Effector CD4-positive, alpha-beta T cell (primary cell): ENCODE data around the gene RPL12.
"Not testable (repeated sequence)": the region's sequence is repeated elsewhere in the genome, so short reads cannot be mapped to it uniquely, and the experiment has no call there.

Experiments
- DNase-seq: peaks from one replicate; pipeline ENCODE4 v3.0.0-alpha.2; 2020

RPL12 gene

GRCh38 chr9:127467621-127468020, 16.4 kb upstream of the RPL12 start:
- DNase-seq: no peak

- DNase-seq: not testable (repeated sequence)
Measured at GRCh38 chr9:127466407-127466917, 15.3 kb upstream of the RPL12 start.

GRCh38 chr9:127463911-127464310, 12.7 kb upstream of the RPL12 start:
- no peak for DNase-seq

GRCh38 chr9:127463382-127463781, 12.2 kb upstream of the RPL12 start:
- DNase-seq: no peak

GRCh38 chr9:127458921-127459320, 7.7 kb upstream of the RPL12 start:
- DNase-seq: no peak

GRCh38 chr9:127457191-127457878, 6.1 kb upstream of the RPL12 start:
- no peak for DNase-seq

DNA sequence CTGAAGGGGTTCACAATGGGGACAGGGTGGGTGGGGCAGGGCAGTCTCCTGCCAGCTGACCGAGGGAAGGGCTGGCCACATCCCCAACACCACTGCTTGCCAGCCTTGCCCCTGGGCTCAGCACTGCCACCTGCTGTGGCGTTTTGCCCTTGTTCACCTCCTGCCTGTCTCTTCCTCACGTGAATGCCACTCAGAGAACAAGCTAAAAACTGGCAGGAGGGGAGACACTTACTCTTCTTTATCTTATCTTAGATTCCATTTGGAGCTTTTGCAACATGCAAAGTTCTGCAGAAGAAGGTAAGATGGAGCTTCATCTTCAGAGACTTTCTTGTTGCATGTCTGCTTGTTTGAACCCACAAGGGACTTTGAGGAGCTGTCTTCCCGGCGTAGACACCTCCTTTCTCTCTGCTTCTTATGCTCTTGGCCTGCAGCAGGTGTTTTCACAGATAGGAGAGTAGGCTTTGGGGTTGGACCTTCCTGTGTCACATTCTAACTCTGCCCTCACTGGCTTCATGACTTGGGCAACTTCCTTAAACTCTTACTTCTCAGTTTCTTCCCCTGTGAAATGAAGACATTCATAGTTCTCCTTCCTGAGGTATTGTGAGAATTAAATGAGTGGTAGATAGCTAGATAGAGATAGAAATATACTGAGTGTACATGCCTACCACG, 4.3 kb upstream of the RPL12 start:
- DNase-seq: no peak

DNA sequence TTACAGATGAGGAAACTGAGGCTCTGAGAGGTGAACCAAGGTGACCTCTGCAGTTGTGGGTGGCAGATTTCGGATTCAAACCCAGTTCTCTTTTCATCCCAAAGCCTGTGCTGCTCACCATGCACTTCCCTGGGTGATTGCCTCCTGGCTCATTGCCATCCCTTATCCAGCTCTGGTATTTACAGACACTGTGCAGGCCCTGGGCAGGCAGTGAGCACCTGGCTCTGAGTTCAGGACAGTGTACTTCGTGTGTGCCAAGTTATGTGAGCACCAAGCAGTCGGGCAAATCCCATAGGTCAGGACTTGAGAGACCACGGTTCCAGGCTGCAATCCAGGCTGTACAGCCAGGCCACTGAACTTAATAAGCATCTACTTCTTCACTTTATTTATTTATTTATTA, 1.5 kb upstream of the RPL12 start:
- DNase-seq: no peak

- peak; percentile 25 for DNase-seq
Measured at GRCh38 chr9:127451858-127452656, 851 bp upstream of the RPL12 start.

GRCh38 chr9:127451608-127451857, 327 bp upstream of the RPL12 start:
- no peak for DNase-seq

DNA sequence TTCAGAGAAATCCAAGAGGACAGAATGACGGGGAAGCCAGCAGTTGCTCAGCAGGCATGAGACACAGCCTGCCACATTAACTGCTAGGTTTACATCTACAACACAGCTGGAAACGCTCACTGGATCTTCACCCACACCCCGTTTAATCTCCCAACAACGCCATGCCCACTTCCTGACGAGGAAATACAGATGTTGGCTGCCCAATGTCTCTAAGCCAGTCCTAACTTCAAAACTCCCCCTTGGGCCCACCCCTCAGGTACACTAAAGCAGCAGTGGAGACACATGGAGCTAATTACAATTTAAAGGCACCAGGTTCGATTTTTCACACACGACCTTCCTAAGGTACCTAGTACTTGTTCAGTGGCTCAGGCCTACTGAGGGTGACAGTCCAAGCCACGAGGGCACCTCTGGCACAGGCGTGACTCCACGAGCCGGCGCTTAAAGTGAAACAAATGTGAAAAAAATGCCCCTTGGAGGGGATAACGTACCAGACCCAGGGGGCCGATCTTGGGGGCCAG, 904 bp downstream of the RPL12 start:
- no peak for DNase-seq

DNA sequence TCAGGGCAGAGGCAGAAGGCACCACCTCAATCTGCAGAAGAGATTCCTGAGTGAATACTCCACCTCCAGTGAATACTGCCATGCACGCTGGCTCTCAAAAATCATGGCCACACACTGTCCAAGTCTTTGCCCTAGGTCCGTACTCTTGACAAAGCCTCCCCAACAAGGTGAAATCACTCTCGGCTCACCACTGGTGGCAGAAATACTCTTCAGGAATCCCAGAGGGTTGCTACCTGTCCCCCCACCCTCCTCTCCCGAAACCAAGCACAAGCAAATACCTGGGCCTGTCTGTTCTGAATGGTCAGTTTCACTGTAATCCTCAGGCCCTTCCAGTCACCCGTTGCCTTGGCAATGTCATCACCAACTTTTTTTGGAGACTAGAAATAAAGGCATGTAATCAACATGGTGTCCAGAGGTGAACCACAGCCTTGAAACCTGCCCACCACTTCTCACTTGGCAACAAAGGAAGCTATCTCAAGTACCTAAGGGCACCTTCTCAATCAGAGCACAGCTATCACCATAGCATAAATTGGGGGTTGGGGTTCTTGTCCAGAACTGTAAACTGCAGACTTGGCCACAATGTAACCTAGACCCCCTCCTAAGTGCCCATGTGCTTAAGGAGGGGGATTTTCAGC, 1.8 kb downstream of the RPL12 start:
- DNase-seq: no peak

GRCh38 chr9:127448112-127448805, 2.9 kb downstream of the RPL12 start:
- no peak for DNase-seq

- no peak for DNase-seq
Measured at GRCh38 chr9:127447416-127448111, 3.6 kb downstream of the RPL12 start.

- DNase-seq: no peak
Measured at GRCh38 chr9:127446713-127447415, 4.3 kb downstream of the RPL12 start.

DNA sequence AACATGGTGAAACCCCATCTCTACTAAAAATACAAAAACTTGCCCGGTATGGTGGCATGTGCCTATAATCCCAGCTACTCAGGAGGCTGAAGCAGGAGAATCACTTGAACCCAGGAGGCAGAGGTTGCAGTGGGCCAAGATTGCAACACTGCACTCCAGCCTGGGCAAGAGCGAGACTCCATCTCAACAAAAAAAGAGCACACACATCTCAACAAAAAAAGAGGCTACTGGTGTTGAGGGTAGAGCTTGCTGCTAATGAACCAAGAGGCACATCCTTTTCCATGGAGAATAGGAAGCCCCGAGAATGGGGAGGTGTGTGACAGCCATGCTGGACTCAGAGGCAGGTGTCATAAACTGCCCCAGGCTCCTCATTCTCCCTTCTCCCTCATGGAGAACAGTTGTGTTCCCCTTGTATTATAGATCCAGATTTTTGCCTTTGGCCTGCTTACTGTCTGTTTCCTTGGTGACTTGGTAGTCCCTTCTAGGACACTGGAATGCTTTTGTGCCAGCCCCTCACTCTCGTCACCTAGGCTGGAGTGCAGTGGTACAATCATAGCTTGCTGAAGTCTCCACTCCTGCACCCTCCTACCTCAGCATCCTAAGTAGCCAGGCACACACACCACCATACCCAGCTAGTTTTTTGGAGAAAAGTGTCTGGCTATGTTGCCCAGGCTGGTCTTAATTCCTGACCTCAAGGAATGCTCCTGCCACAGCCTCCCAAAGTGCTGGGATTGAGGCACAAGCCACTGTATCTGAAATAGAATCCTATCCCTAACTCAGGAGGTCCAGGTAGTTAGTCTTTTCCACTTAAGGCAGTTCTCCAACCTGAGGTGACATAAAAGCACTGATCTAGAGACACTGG, 5.1 kb downstream of the RPL12 start:
- DNase-seq: no peak

GRCh38 chr9:127444921-127445850, 6.0 kb downstream of the RPL12 start:
- DNase-seq: no peak

DNA sequence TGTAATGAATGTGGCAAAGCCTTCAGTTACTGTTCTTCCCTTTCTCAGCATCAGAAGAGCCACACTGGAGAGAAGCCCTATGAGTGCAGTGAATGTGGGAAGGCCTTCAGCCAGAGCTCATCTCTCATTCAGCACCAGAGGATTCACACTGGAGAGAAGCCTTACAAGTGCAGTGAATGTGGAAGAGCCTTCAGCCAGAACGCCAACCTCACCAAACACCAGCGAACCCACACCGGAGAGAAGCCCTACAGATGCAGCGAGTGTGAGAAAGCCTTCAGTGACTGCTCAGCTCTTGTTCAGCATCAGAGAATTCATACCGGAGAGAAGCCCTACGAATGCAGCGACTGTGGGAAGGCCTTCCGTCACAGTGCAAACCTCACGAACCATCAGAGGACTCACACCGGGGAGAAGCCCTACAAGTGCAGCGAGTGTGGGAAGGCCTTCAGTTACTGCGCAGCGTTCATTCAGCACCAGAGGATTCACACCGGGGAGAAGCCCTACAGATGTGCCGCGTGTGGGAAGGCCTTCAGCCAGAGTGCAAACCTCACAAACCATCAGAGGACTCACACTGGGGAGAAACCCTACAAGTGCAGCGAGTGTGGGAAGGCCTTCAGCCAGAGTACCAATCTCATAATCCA, 6.8 kb downstream of the RPL12 start:
- DNase-seq: no peak

GRCh38 chr9:127438394-127438793, 12.8 kb downstream of the RPL12 start:
- DNase-seq: no peak
